ENCODE measurements around the gene NRIP2.

Gene NRIP2

DNA sequence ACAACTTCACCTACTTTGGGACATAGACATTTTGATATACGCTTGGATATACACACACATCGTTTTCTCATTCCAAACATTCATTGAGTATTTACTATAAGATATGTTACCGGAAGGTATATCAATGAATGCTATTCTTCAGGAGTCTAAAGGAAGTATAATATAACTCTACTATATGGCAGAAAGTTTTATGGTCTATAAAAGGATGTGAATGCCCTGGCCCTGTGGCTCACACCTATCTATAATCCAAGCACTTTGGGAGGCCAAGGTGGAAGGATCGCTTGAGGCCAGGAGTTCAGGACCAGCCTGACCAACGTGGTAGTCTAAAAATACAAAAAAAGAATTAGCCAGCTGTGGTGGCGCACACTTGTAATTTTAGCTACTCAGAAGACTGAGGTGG is 5.6 kb downstream of the NRIP2 start:
- no peak overlapping the region for H3K4me3 ChIP-seq (ENCODE audit: low read depth, low read length)
- TF ChIP-seq CTCF (IDR thresholded peaks at IDR 0.05; ENCODE audit: borderline replicate concordance, insufficient read depth, low read depth, low read length): no peak

GRCh38 chr12:2826721-2827515 is 7.9 kb downstream of the NRIP2 start:
- no peak overlapping the region for H3K4me3 ChIP-seq (ENCODE audit: low read depth, low read length)
- TF ChIP-seq CTCF (IDR thresholded peaks at IDR 0.05; ENCODE audit: borderline replicate concordance, insufficient read depth, low read depth, low read length): no peak

GRCh38 chr12:2826036-2826435 is 8.8 kb downstream of the NRIP2 start:
- TF ChIP-seq CTCF (IDR thresholded peaks at IDR 0.05; ENCODE audit: borderline replicate concordance, insufficient read depth, low read depth, low read length): no peak
- no peak overlapping the region for H3K4me3 ChIP-seq (ENCODE audit: low read depth, low read length)

DNA sequence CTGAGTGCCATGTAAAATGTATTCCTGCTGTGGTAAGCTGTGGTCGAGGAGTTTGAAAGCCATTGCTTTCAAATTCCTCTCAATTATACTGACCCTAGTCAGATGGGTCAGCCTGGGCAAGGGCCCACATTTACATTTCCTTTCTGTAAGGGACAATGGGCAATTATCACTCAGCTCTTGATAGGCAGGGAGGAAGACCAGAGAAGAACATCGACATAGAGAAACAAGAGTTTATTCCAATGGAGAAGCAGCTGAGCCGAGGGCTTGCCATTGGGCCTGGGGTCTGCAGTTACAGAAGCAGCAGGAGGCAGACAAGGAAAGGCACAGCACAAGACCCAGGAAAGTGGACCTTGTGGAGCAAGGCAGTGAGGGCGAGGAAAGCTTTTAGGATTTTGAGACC is 9.7 kb downstream of the NRIP2 start:
- TF ChIP-seq CTCF (IDR thresholded peaks at IDR 0.05; ENCODE audit: borderline replicate concordance, insufficient read depth, low read depth, low read length): no peak
- H3K4me3 ChIP-seq (ENCODE audit: low read depth, low read length): no peak overlapping the region

DNA sequence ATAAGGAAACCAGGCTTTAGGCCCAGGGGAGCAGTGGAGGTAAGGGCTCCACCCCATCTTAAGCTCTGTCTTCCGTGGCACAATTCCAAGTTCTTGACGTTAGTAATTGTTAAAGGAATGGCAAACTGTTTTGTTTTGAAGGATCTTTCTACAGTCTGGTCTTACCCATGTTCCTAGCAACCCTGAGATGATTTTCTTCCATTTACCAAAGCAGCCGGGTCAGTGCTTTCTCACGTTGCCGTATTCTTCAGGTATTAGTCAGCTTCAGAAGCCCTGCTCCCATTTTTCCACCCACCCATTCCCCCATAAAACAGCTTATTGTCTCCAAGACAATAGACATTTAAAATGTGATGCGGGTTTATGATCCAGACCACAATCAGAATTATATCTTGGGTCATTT is 10.3 kb downstream of the NRIP2 start:
- no peak for TF ChIP-seq CTCF (IDR thresholded peaks at IDR 0.05; ENCODE audit: borderline replicate concordance, insufficient read depth, low read depth, low read length)
- no peak overlapping the region for H3K4me3 ChIP-seq (ENCODE audit: low read depth, low read length)

DNA sequence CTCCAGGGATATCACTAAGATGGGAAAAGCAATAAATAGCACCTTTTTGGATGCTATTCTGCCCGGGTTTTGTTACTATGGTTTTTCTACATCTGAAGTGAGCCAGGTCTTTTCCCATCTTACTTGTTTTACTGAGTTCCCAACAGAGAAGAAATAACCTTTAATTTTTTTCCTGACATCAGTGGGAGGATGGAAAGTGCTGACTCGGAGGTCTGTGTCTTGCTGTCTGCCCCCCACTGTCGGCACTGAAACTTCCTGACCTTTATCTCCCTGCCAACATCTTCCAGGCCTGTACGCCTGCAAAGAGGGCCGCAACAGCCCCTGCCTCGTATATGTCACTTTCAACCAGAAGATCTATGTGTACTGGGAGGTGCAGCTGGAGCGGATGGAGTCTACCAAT is 11.4 kb downstream of the NRIP2 start:
- TF ChIP-seq CTCF (IDR thresholded peaks at IDR 0.05; ENCODE audit: borderline replicate concordance, insufficient read depth, low read depth, low read length): no peak
- no peak overlapping the region for H3K4me3 ChIP-seq (ENCODE audit: low read depth, low read length)

GRCh38 chr12:2820432-2820831 is 14.4 kb downstream of the NRIP2 start:
- TF ChIP-seq CTCF (IDR thresholded peaks at IDR 0.05; ENCODE audit: borderline replicate concordance, insufficient read depth, low read depth, low read length): no peak
- H3K4me3 ChIP-seq (ENCODE audit: low read depth, low read length): no peak overlapping the region
